GM23248 (cell line): ENCODE data around the gene RXRA.

ENCODE experiments used
- EZH2 ChIP-seq: fragments of 200-600 bp; sonication (generic); IDR thresholded peaks from 2 replicates; pipeline ENCODE4 v1.6.1; 2018; ENCODE audit warnings: antibody characterized with exemption, mild to moderate bottlenecking; ENCODE audit not compliant: insufficient read depth, poor library complexity, severe bottlenecking
- EZH2phosphoT487 ChIP-seq: fragments of 200-600 bp; sonication (generic); IDR thresholded peaks from 2 replicates; pipeline ENCODE4 v1.6.1; 2018; ENCODE audit warnings: antibody characterized with exemption, moderate library complexity, mild to moderate bottlenecking, low read depth; ENCODE audit not compliant: insufficient read depth

GRCh38 chr9:134440636-134441226, 114.5 kb downstream of the RXRA start:
- no peak for TF ChIP-seq EZH2phosphoT487
- TF ChIP-seq EZH2: no peak
